Hepatocyte (in vitro differentiated cells): ENCODE results near the gene KDM4F.

ENCODE experiments used
- EZH2 ChIP-seq: fragments of 200-600 bp; sonication (generic); IDR thresholded peaks from 2 replicates; pipeline ENCODE4 v1.6.1; 2016; ENCODE audit warnings: antibody characterized with exemption, mild to moderate bottlenecking, borderline replicate concordance
- TF ChIP-seq, protein P1 (sequence below): fragments of 200-600 bp; sonication (generic); IDR thresholded peaks from 2 replicates; pipeline ENCODE4 v1.5.1; 2016; ENCODE audit warnings: antibody characterized with exemption, mild to moderate bottlenecking; ENCODE audit not compliant: poor library complexity

DNA sequence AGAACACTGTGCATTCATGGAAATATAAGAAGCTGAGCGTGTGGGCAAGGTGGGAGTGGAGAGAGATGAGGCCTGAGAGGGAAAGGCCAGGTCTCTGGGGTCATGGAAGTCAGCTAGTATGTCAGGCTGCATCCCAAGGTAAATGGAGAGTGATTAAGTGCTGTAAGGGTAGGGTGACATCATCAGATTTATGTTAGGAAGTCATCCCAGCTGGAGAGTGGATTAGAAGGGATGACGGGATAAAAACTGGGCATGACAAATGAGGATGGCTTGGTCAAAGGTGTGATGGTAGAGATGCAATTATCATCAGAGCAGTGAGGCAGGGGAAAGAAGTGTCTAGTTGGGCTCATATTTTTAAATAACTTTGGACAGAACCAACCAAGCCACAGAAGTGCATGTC lies 36.9 kb downstream of the KDM4F start:
- TF ChIP-seq, protein P1, sequence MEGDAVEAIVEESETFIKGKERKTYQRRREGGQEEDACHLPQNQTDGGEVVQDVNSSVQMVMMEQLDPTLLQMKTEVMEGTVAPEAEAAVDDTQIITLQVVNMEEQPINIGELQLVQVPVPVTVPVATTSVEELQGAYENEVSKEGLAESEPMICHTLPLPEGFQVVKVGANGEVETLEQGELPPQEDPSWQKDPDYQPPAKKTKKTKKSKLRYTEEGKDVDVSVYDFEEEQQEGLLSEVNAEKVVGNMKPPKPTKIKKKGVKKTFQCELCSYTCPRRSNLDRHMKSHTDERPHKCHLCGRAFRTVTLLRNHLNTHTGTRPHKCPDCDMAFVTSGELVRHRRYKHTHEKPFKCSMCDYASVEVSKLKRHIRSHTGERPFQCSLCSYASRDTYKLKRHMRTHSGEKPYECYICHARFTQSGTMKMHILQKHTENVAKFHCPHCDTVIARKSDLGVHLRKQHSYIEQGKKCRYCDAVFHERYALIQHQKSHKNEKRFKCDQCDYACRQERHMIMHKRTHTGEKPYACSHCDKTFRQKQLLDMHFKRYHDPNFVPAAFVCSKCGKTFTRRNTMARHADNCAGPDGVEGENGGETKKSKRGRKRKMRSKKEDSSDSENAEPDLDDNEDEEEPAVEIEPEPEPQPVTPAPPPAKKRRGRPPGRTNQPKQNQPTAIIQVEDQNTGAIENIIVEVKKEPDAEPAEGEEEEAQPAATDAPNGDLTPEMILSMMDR: no peak
- no peak for TF ChIP-seq EZH2
